HepG2 (cell line): ENCODE measurements around the gene KCNH6. TPM values are rescaled to one million over a fixed set of nuclear protein-coding genes. Genes with fewer than 3 reads are reported as not detected.

Experiments used
- ARNT2 ChIP-seq: sonication (generic); formaldehyde crosslinking; IDR thresholded peaks from 2 replicates; pipeline ENCODE4 v1.8.0; 2022; ENCODE audit warnings: mild to moderate bottlenecking, low read depth, missing genetic modification reagents, moderate library complexity
- ATF3 ChIP-seq: sonication (generic); formaldehyde crosslinking; IDR thresholded peaks from 2 replicates; pipeline ENCODE4 v1.4.0; 2020; ENCODE audit warnings: missing genetic modification reagents
- ATF7-NPFF ChIP-seq: sonication (generic); formaldehyde crosslinking; IDR thresholded peaks from 2 replicates; pipeline ENCODE4 v1.8.1; 2023; ENCODE audit warnings: mild to moderate bottlenecking, low read depth, missing genetic modification reagents, moderate library complexity
- CBX1 ChIP-seq: IDR thresholded peaks from one replicate; pipeline ENCODE4 v1.6.1; 2016; ENCODE audit warnings: antibody characterized with exemption, low read depth
- CREBL2 ChIP-seq: sonication (generic); formaldehyde crosslinking; IDR thresholded peaks from 2 replicates; pipeline ENCODE4 v1.8.1; 2023; ENCODE audit warnings: missing genetic modification reagents, mild to moderate bottlenecking, borderline replicate concordance
- ESRRA ChIP-seq: sonication (generic); formaldehyde crosslinking; IDR thresholded peaks from 2 replicates; pipeline ENCODE4 v1.5.1; 2020; ENCODE audit warnings: mild to moderate bottlenecking, low read depth, missing genetic modification reagents
- FOXP4 ChIP-seq: sonication (generic); formaldehyde crosslinking; IDR thresholded peaks from 2 replicates; pipeline ENCODE4 v1.4.0; 2020; ENCODE audit warnings: missing genetic modification reagents
- GABPB1 ChIP-seq: IDR thresholded peaks from 2 replicates; pipeline ENCODE4 v1.6.1; 2016; ENCODE audit warnings: mild to moderate bottlenecking, missing genetic modification reagents, moderate library complexity, missing compliant biosample characterization
- HNF1A ChIP-seq, 2 experiments: sonication (generic) in 1 of 2; formaldehyde crosslinking in 1 of 2; IDR thresholded peaks; 2 replicates each; pipeline versions ENCODE4 v1.4.0 to v1.6.1; 2016 to 2020; ENCODE audit warnings: borderline replicate concordance in 1 of 2, low read depth in 1 of 2, mild to moderate bottlenecking in 1 of 2, missing genetic modification reagents in 1 of 2
- HOXA3 ChIP-seq: sonication (generic); formaldehyde crosslinking; IDR thresholded peaks from 2 replicates; pipeline ENCODE4 v1.5.0; 2020; ENCODE audit warnings: missing genetic modification reagents
- MTERF4 ChIP-seq: sonication (generic); formaldehyde crosslinking; IDR thresholded peaks from 2 replicates; pipeline ENCODE4 v1.8.0; 2023; ENCODE audit warnings: mild to moderate bottlenecking, missing genetic modification reagents
- PATZ1 ChIP-seq: sonication (generic); formaldehyde crosslinking; IDR thresholded peaks from 2 replicates; pipeline ENCODE4 v1.4.0; 2020; ENCODE audit warnings: missing genetic modification reagents
- RBFOX2 ChIP-seq: fragments of 200-400 bp; formaldehyde crosslinking; IDR thresholded peaks from 2 replicates; pipeline ENCODE4 v1.6.1; 2017; ENCODE audit warnings: low read depth, mild to moderate bottlenecking, low read length
- SNRNP70 ChIP-seq: fragments of 200-400 bp; formaldehyde crosslinking; IDR thresholded peaks from 2 replicates; pipeline ENCODE4 v1.6.1; 2017; ENCODE audit warnings: mild to moderate bottlenecking, low read depth, low read length, moderate library complexity
- ZBTB34 ChIP-seq: sonication (generic); formaldehyde crosslinking; IDR thresholded peaks from 2 replicates; pipeline ENCODE4 v1.8.0; 2022; ENCODE audit warnings: mild to moderate bottlenecking, missing genetic modification reagents
- ZNF460 ChIP-seq: sonication (generic); formaldehyde crosslinking; IDR thresholded peaks from 2 replicates; pipeline ENCODE4 v1.5.1; 2020; ENCODE audit warnings: missing genetic modification reagents, mild to moderate bottlenecking, borderline replicate concordance
- ZNF556 ChIP-seq: sonication (generic); formaldehyde crosslinking; IDR thresholded peaks from 2 replicates; pipeline ENCODE4 v1.4.0; 2020; ENCODE audit warnings: mild to moderate bottlenecking, missing genetic modification reagents, borderline replicate concordance
- ZNF605 ChIP-seq: sonication (generic); formaldehyde crosslinking; IDR thresholded peaks from 2 replicates; pipeline ENCODE4 v1.8.0; 2022; ENCODE audit warnings: mild to moderate bottlenecking, missing genetic modification reagents
- polyA plus RNA-seq, 8 experiments: library from polyadenylated mRNA; depleted of rRNA in 3 of 8; stranded (reverse) in 7 of 8; unstranded in 1 of 8; fragments of >200 nt; fragmentation: Illumina TruSeq in 4 of 8; extraction: Trizol in 4 of 8; gene quantifications; 2 replicates each; pipeline versions ENCODE4 v1.2.1 to v1.2.3, GENCODE V29; 2011 to 2016; ENCODE audit warnings: low read depth in 4 of 8, missing spikeins in 1 of 8, mixed read lengths in 1 of 8; ENCODE audit not compliant: insufficient read depth in 1 of 8
- total RNA-seq, 5 experiments: library from RNA; depleted of rRNA; stranded (reverse); fragments of >200 nt; fragmentation: Illumina TruSeq; extraction: Trizol; gene quantifications; 2 replicates each; pipeline ENCODE4 v1.2.3, GENCODE V29; 2016; ENCODE audit warnings: low read depth in 1 of 5

The KCNH6 gene
- total and polyA plus RNA-seq, 2 of the 13 experiments (the other 11 are each of a cell fraction or from before 2014, with no cell fraction given): 0.05 to 0.18 TPM

- TF ChIP-seq MTERF4 (CRISPR knock-in tag): no peak
- no peak for TF ChIP-seq ESRRA
- no peak for TF ChIP-seq ATF7-NPFF (CRISPR knock-in tag)
- TF ChIP-seq GABPB1 (CRISPR knock-in tag): peak; percentile 18; the same call in 1 of the 2 replicates
- peak; percentile 87 for TF ChIP-seq PATZ1 (CRISPR knock-in tag)
- TF ChIP-seq ZBTB34 (CRISPR knock-in tag): no peak
- no peak; the same call in 1 of the 2 replicates for TF ChIP-seq ZNF460
- TF ChIP-seq SNRNP70: no peak
- TF ChIP-seq ATF3 (CRISPR knock-in tag): no peak
- TF ChIP-seq RBFOX2: no peak
- 0 out of 2 replicates have a peak, but pooled peaks have one; percentile 28 for TF ChIP-seq HNF1A (IDR thresholded peaks at IDR 0.05; ENCODE audit: low read depth)
- no peak; the same call in 1 of the 2 replicates for TF ChIP-seq HNF1A (CRISPR knock-in tag; IDR thresholded peaks at IDR 0.05; ENCODE audit: borderline replicate concordance)
- TF ChIP-seq ZNF556 (CRISPR knock-in tag): peak; percentile 21; the same call in 1 of the 2 replicates
- TF ChIP-seq FOXP4 (CRISPR knock-in tag): peak; percentile 86
- TF ChIP-seq HOXA3: peak; percentile 67; the same call in 1 of the 2 replicates
- TF ChIP-seq CREBL2: no peak
- no peak for TF ChIP-seq ZNF605 (CRISPR knock-in tag)
- TF ChIP-seq CBX1: no peak
- TF ChIP-seq ARNT2: no peak
These were observed 56.5 kb downstream of the KCNH6 start (continued) for GRCh38 chr17:63579633-63580032.
